Left lung (tissue), 10 donors: ENCODE results near the gene RAB40C. TPM values are rescaled to one million over a fixed set of nuclear protein-coding genes. Genes with fewer than 3 reads are reported as not detected.

Experiments used
- ATAC-seq: fragments of 200-7000 bp; cut with Tn5 transposase; one replicate; pipeline ENCODE4 v1.9.1; 2020; ENCODE audit warnings: moderate library complexity
- DNase-seq, 4 donors: peaks; one replicate each; pipeline ENCODE4 v3.0.0-alpha.2; 2013 to 2020
- H3K27ac ChIP-seq, 2 donors: fragments of 200-600 bp; sonication (generic) in 1 of 2; one replicate each; pipeline versions ENCODE4 v1.5.0 to v1.8.0; 2020 to 2021
- H3K27me3 ChIP-seq, 2 donors: fragments of 200-600 bp; sonication (generic) in 1 of 2; one replicate each; pipeline versions ENCODE4 v1.5.0 to v1.8.0; 2020 to 2021
- H3K36me3 ChIP-seq, 2 donors: fragments of 200-600 bp; sonication (generic) in 1 of 2; one replicate each; pipeline versions ENCODE4 v1.5.0 to v1.8.0; 2020 to 2021
- H3K4me1 ChIP-seq, 2 donors: fragments of 200-600 bp; one replicate each; pipeline ENCODE4 v1.8.0; 2021
- H3K4me3 ChIP-seq, 2 donors: fragments of 200-600 bp; sonication (generic) in 1 of 2; one replicate each; pipeline versions ENCODE4 v1.5.0 to v1.8.0; 2020 to 2021; ENCODE audit warnings: mild to moderate bottlenecking in 1 of 2
- H3K9me3 ChIP-seq, 2 donors: fragments of 200-600 bp; sonication (generic) in 1 of 2; one replicate each; pipeline versions ENCODE4 v1.5.0 to v1.8.0; 2020 to 2021
- CTCF ChIP-seq, 2 donors: fragments of 200-600 bp; sonication (generic) in 1 of 2; IDR thresholded peaks; one replicate each; pipeline versions ENCODE4 v1.5.0 to v1.8.0; 2021; ENCODE audit warnings: antibody characterized with exemption in 2 of 2
- intact Hi-C, 2 donors: fragments of 100-400 bp; cut with DNase I; formaldehyde crosslinking; loops; one replicate each; pipeline versions ENCODE4 v1.11.2 to v1.14.2; 2022
- polyA plus RNA-seq, 6 donors: library from polyadenylated mRNA; unstranded; fragments of 120-200 nt; gene quantifications; one replicate each; pipeline ENCODE4 v1.2.1, GENCODE V29; 2013; ENCODE audit not compliant: insufficient read length in 6 of 6
- total RNA-seq, 2 donors: library from RNA; stranded (reverse); fragmentation: NEBNext Ultra II Directional; extraction: Animal tissue kit (Norgen Biotek cat#: 25700); gene quantifications; one replicate each; pipeline ENCODE4 v1.2.1, GENCODE V29; 2021
- donor health status: DM: no; HTN: yes; CAD: no.
- donor health status: DM: no; HTN: no; CAD: no.

RAB40C gene
- total and polyA plus RNA-seq, 8 donors: 17.6 to 32.9 (median 25.9) TPM

- Histone ChIP-seq H3K4me1 (peaks cover 6 to 23% of the 10 kb centered on the region in 2 donors), H3K27ac (no peak overlapping the region), H3K27me3 (peaks cover 0 to 4% of the 10 kb centered on the region in 2 donors), H3K36me3 (peaks cover 0 to 55% of the 10 kb centered on the region in 2 donors), H3K9me3 (no peaks in the 10 kb centered on the region), H3K4me3 (no peak overlapping the region)
- DNase-seq: no peak
- intact Hi-C loops: no loop called here
- no peak for ATAC-seq
- no peak for TF ChIP-seq CTCF (IDR thresholded peaks at IDR 0.05)
These were observed 79.8 kb downstream of the RAB40C start for GRCh38 chr16:669666-670065.

- H3K36me3 ChIP-seq: peaks cover 0 to 56% of the 10 kb centered on the region in 2 donors
- H3K27me3 ChIP-seq: peaks cover 0 to 14% of the 10 kb centered on the region in 2 donors
- ATAC-seq (no peak), DNase-seq (no peak)
- no peak for TF ChIP-seq CTCF (IDR thresholded peaks at IDR 0.05)
- H3K27ac ChIP-seq: no peak overlapping the region
- no peak overlapping the region for H3K4me3 ChIP-seq
- peaks cover 11 to 34% of the 10 kb centered on the region in 2 donors for H3K4me1 ChIP-seq
- no peaks in the 10 kb centered on the region for H3K9me3 ChIP-seq
- intact Hi-C loops: no loop called here
These were observed 80.9 kb downstream of the RAB40C start for GRCh38 chr16:670485-671352.

- no peak for TF ChIP-seq CTCF (IDR thresholded peaks at IDR 0.05)
- DNase-seq (no peak), ATAC-seq (no peak)
- Histone ChIP-seq H3K4me1 (peaks cover 11 to 36% of the 10 kb centered on the region in 2 donors), H3K27me3 (peaks cover 0 to 22% of the 10 kb centered on the region in 2 donors), H3K27ac (no peak overlapping the region), H3K4me3 (no peak overlapping the region), H3K36me3 (peaks cover 0 to 56% of the 10 kb centered on the region in 2 donors), H3K9me3 (no peaks in the 10 kb centered on the region)
- intact Hi-C loops: no loop called here
These were observed 81.7 kb downstream of the RAB40C start for GRCh38 chr16:671353-672131.

- no peak for ATAC-seq
- Histone ChIP-seq H3K4me1 (peaks cover 11 to 40% of the 10 kb centered on the region in 2 donors), H3K27me3 (peaks cover 0 to 31% of the 10 kb centered on the region in 2 donors), H3K27ac (no peak overlapping the region), H3K9me3 (no peaks in the 10 kb centered on the region), H3K4me3 (no peak overlapping the region), H3K36me3 (peaks cover 0 to 56% of the 10 kb centered on the region in 2 donors)
- no peak for DNase-seq
- TF ChIP-seq CTCF (IDR thresholded peaks at IDR 0.05): no peak
- intact Hi-C loops: no loop called here
These were observed 82.5 kb downstream of the RAB40C start for GRCh38 chr16:672371-672770.

- DNase-seq: no peak
- peaks cover 0 to 56% of the 10 kb centered on the region in 2 donors for H3K36me3 ChIP-seq
- no peaks in the 10 kb centered on the region for H3K9me3 ChIP-seq
- no peak for ATAC-seq
- intact Hi-C loops: no loop called here
- TF ChIP-seq CTCF (IDR thresholded peaks at IDR 0.05): no peak
- no peak overlapping the region for H3K27ac ChIP-seq
- peaks cover 0 to 33% of the 10 kb centered on the region in 2 donors for H3K27me3 ChIP-seq
- H3K4me1 ChIP-seq: peaks cover 11 to 40% of the 10 kb centered on the region in 2 donors
- no peak overlapping the region for H3K4me3 ChIP-seq
These were observed 83.0 kb downstream of the RAB40C start for GRCh38 chr16:672851-673250.
